Thyroid gland (tissue), 4 donors: ENCODE measurements around the gene MGP. TPM values are rescaled to one million over a fixed set of nuclear protein-coding genes. Genes with fewer than 3 reads are reported as not detected.

Experiments used
- DNase-seq, 2 donors: peaks; one replicate each; pipeline ENCODE4 v3.0.0-alpha.2; 2019
- H3K27ac ChIP-seq, 3 donors: fragments of 200-600 bp; sonication (generic); 1 replicate in 2 of 3; 2 replicates in 1 of 3; pipeline ENCODE4 v1.5.1; 2016 to 2019; ENCODE audit warnings: mild to moderate bottlenecking in 1 of 3, moderate library complexity in 1 of 3
- H3K27me3 ChIP-seq: fragments of 200-600 bp; sonication (generic); one replicate; pipeline ENCODE4 v1.5.1; 2019
- H3K36me3 ChIP-seq, 2 donors: fragments of 200-600 bp; sonication (generic); one replicate each; pipeline ENCODE4 v1.5.1; 2016 to 2019
- H3K4me1 ChIP-seq, 2 donors: fragments of 200-600 bp; sonication (generic); one replicate each; pipeline ENCODE4 v1.5.1; 2017 to 2019
- H3K4me3 ChIP-seq, 3 donors: fragments of 200-600 bp; sonication (generic); replicated peaks in 1 of 3; 1 replicate in 2 of 3; 2 replicates in 1 of 3; pipeline ENCODE4 v1.5.1; 2016; ENCODE audit warnings: mild to moderate bottlenecking in 1 of 3
- H3K9me3 ChIP-seq: fragments of 200-600 bp; sonication (generic); one replicate; pipeline ENCODE4 v1.5.1; 2017
- CTCF ChIP-seq, 6 experiments: fragments of 200-600 bp in 3 of 6; fragments of 450-650 bp in 3 of 6; sonication (generic) in 3 of 6; IDR thresholded peaks; one replicate each; pipeline ENCODE4 v1.5.1; 2016 to 2019; ENCODE audit warnings: antibody characterized with exemption in 6 of 6, mild to moderate bottlenecking in 2 of 6, inconsistent platforms in 1 of 6, moderate library complexity in 1 of 6
- POLR2A ChIP-seq, 2 donors: fragments of 450-650 bp; IDR thresholded peaks; one replicate each; pipeline ENCODE4 v1.6.1; 2017; ENCODE audit warnings: antibody characterized with exemption in 2 of 2, mild to moderate bottlenecking in 2 of 2, moderate library complexity in 1 of 2
- WGBS, 2 donors: methylation state at CpG; one replicate each; pipeline ENCODE4 v1.1.5; 2017; 5-methylcytosine and 5-hydroxymethylcytosine counted together
- intact Hi-C: fragments of 100-400 bp; cut with DNase I; formaldehyde crosslinking; loops from one replicate; pipeline ENCODE4 v1.15.1; 2023
- total RNA-seq, 4 donors: library from RNA; depleted of rRNA; stranded (reverse); fragments of >200 nt; gene quantifications; one replicate each; pipeline ENCODE4 v1.2.3, GENCODE V29; 2016

MGP gene
- total RNA-seq, 4 donors from 2014 or later = 319 to 1,014 (median 397) TPM

DNA sequence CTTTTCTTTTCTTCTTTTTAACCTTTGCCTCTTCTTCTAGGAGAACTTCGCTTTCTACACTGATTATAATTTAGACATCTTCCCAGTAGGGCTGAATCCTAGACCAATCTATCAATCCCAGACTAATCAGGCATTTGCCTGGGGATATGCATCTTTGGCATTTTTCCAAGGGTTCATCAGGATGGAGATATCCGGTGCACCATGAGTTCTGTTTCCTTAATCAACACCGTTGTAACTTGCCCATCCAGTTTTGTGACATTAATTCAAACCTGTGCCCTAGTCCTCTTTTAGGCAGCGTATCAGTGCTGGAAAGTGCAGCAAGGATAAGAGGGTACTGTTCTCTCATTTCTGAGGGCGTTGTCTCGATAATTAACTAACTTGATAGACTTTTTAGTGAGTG lies 617 bp upstream of the MGP start:
- intact Hi-C loops = no loop called here
- no peak for DNase-seq
- Histone ChIP-seq H3K4me3 (no peak overlapping the region), H3K9me3 (no peaks in the 10 kb centered on the region), H3K27ac (peak overlapping the region; percentile 75 to 88 (median 75)), H3K27me3 (no peaks in the 10 kb centered on the region), H3K4me1 (peaks cover 14 to 16% of the 10 kb centered on the region in 2 donors), H3K36me3 (peaks cover 0 to 7% of the 10 kb centered on the region in 2 donors)
- no peak for TF ChIP-seq CTCF (IDR thresholded peaks at IDR 0.05)
- WGBS, 2 donors = 51 to 52% methylated on average over 6 of the region's 6 CpGs

- intact Hi-C loops = no loop called here
- peak overlapping the region; percentile 75 to 88 (median 75) for H3K27ac ChIP-seq
- peaks cover 14 to 16% of the 10 kb centered on the region in 2 donors for H3K4me1 ChIP-seq
- no peaks in the 10 kb centered on the region for H3K9me3 ChIP-seq
- 0% methylated on average over 5 of the region's 5 CpGs for WGBS, 2 donors
- H3K36me3 ChIP-seq = peaks cover 0 to 7% of the 10 kb centered on the region in 2 donors
- TF ChIP-seq CTCF (IDR thresholded peaks at IDR 0.05) = no peak
- TF ChIP-seq POLR2A (IDR thresholded peaks at IDR 0.05) = peak in 1 of 2 donors; percentile 19
- H3K27me3 ChIP-seq = no peaks in the 10 kb centered on the region
- DNase-seq = peak; percentile 95 to 97
- peak overlapping the region in 1 of 3 donors; percentile 30 for H3K4me3 ChIP-seq
Observed at GRCh38 chr12:14884458-14884878, 1.2 kb downstream of the MGP start.

DNA sequence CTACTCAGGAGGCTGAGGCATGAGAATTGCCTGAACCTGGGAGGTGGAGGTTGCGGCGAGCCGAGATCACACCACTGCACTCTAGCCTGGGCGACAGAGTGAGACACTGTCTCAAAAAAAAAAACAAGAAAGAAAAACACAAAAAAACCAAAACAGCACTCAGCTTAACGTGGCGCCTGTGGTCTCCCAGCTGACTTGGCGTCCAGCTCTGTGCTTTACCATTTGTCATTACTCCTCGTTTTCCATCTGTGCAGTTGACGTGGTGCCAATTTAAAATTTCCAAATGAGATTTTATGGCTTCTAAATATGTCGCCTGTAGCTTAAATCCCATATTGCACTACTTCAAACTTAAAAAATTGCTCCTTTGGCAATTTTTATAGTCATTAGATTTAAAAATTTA lies 2.0 kb downstream of the MGP start:
- no peak for DNase-seq
- Histone ChIP-seq H3K4me3 (peak overlapping the region in 1 of 3 donors; percentile 30), H3K27ac (peak overlapping the region; percentile 75 to 88 (median 75)), H3K27me3 (no peaks in the 10 kb centered on the region), H3K36me3 (peaks cover 0 to 7% of the 10 kb centered on the region in 2 donors), H3K9me3 (no peaks in the 10 kb centered on the region), H3K4me1 (peaks cover 14 to 16% of the 10 kb centered on the region in 2 donors)
- TF ChIP-seq POLR2A (IDR thresholded peaks at IDR 0.05) (no peak), CTCF (IDR thresholded peaks at IDR 0.05) (no peak)
- intact Hi-C loops = no loop called here
- 69 to 70% methylated on average over 10 of the region's 10 CpGs for WGBS, 2 donors

GRCh38 chr12:14880890-14881453 lies 4.7 kb downstream of the MGP start:
- WGBS, 2 donors = 79 to 85% methylated on average over 6 of the region's 6 CpGs
- no peak overlapping the region for H3K4me3 ChIP-seq
- peaks cover 0 to 7% of the 10 kb centered on the region in 2 donors for H3K36me3 ChIP-seq
- H3K27ac ChIP-seq = no peak overlapping the region
- H3K4me1 ChIP-seq = peaks cover 9 to 10% of the 10 kb centered on the region in 2 donors
- TF ChIP-seq POLR2A (IDR thresholded peaks at IDR 0.05) (no peak), CTCF (IDR thresholded peaks at IDR 0.05) (no peak)
- no peaks in the 10 kb centered on the region for H3K27me3 ChIP-seq
- intact Hi-C loops = no loop called here
- H3K9me3 ChIP-seq = no peaks in the 10 kb centered on the region
- no peak for DNase-seq

- 85 to 89% methylated on average over 8 of the region's 8 CpGs for WGBS, 2 donors
- no peak for DNase-seq
- TF ChIP-seq CTCF (IDR thresholded peaks at IDR 0.05) (no peak), POLR2A (IDR thresholded peaks at IDR 0.05) (no peak)
- H3K36me3 ChIP-seq = peaks cover 0 to 7% of the 10 kb centered on the region in 2 donors
- no peak overlapping the region for H3K4me3 ChIP-seq
- no peaks in the 10 kb centered on the region for H3K9me3 ChIP-seq
- H3K27ac ChIP-seq = no peak overlapping the region
- H3K27me3 ChIP-seq = no peaks in the 10 kb centered on the region
- peaks cover 6% of the 10 kb centered on the region in 2 donors for H3K4me1 ChIP-seq
- intact Hi-C loops = no loop called here
Observed at GRCh38 chr12:14879222-14879933, 6.3 kb downstream of the MGP start.
